Suprapubic skin (tissue), 2 donors: ENCODE data around the gene RAB37.

Experiments
- EP300 ChIP-seq: sonication (generic); formaldehyde crosslinking; IDR thresholded peaks from one replicate; pipeline ENCODE4 v1.6.1; 2017; ENCODE audit warnings: antibody characterized with exemption
- POLR2A ChIP-seq, 2 donors: fragments of 450-650 bp; IDR thresholded peaks; one replicate each; pipeline ENCODE4 v1.6.1; 2017; ENCODE audit warnings: antibody characterized with exemption in 2 of 2, mild to moderate bottlenecking in 2 of 2, moderate library complexity in 2 of 2

DNA sequence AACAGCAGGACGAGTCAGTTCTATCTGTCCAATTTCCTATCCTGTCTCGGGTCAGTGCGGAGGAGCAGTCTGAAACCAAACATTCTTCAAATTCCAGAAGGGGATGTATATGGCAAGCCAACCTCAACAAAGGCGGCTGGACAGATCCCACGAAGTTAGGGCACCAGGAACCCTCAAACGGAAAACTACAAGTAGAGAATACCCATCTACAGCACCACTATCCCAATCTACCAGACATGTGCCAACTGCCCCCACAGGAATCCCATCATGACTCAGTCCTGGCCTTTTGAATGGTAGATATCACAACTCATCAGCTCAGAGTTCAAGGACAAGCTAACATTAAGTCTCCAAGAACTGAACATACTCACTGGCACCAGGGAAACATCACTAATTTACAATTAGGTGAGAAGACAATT is 36.8 kb downstream of the RAB37 start:
- TF ChIP-seq EP300 (no peak), POLR2A (IDR thresholded peaks at IDR 0.05) (no peak)
